ENCODE measurements around the gene FOXB1.

The FOXB1 gene

GRCh38 chr15:60004009-60004845 is at the start of gene FOXB1:
Gene FOXB1 (plus strand): TSS chr15:60004311. CDS start chr15:60004964, 653 bp downstream.
- no peak for DNase-seq (ENCODE audit: low read depth)
- no peak within 1 kb of the TSS for H3K4me3 ChIP-seq (ENCODE audit: control insufficient read depth, low read depth, low read length)
- no peak for TF ChIP-seq CTCF (IDR thresholded peaks at IDR 0.05; ENCODE audit: control insufficient read depth, insufficient read depth, low read depth, low read length, missing control alignments)

- DNase-seq (ENCODE audit: low read depth): no peak
- H3K4me3 ChIP-seq (ENCODE audit: control insufficient read depth, low read depth, low read length): no peak overlapping the region
- TF ChIP-seq CTCF (IDR thresholded peaks at IDR 0.05; ENCODE audit: control insufficient read depth, insufficient read depth, low read depth, low read length, missing control alignments): no peak
These were observed 45.8 kb upstream of the FOXB1 start for GRCh38 chr15:59958288-59958687.

GRCh38 chr15:59960318-59960717 is 43.8 kb upstream of the FOXB1 start:
- no peak overlapping the region for H3K4me3 ChIP-seq (ENCODE audit: control insufficient read depth, low read depth, low read length)
- no peak for DNase-seq (ENCODE audit: low read depth)
- no peak for TF ChIP-seq CTCF (IDR thresholded peaks at IDR 0.05; ENCODE audit: control insufficient read depth, insufficient read depth, low read depth, low read length, missing control alignments)

DNA sequence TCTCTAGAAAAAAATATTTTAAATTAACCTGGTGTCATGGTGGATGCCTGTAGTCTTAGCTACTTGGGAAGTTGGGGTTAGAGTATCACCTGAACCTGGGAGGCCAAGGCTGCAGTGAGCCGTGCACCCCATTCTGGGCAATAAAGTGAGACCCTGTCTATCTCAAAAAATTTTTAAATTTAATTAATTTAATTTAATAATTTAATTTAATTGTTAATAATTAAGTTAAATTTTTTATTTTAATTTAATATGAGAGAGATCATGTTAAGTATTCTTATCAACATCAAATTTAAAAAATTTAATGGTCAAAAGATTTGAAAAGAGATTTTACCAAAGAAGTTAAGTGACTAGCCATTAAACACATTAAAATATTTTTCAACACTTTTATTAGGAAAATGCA is 40.8 kb upstream of the FOXB1 start:
- DNase-seq (ENCODE audit: low read depth): no peak
- H3K4me3 ChIP-seq (ENCODE audit: control insufficient read depth, low read depth, low read length): no peak overlapping the region
- no peak for TF ChIP-seq CTCF (IDR thresholded peaks at IDR 0.05; ENCODE audit: control insufficient read depth, insufficient read depth, low read depth, low read length, missing control alignments)

DNA sequence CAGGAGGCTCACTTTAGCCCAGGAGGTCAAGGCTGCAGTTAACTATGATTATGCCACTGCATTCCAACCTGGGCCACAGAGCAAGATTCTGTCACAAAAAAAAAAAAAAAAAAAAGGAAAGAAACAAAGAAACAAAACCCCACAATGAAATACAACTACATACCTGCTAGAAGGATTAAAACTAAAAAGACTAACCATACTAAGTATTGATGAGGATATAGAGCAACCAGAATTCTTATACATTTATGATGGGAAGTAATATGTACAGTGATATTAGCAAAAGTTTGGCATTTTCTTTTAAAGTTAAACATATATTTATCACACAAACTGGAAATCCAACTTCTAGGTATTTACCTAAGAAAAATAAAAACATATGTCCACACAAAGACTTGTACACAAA is 40.2 kb upstream of the FOXB1 start:
- no peak for TF ChIP-seq CTCF (IDR thresholded peaks at IDR 0.05; ENCODE audit: control insufficient read depth, insufficient read depth, low read depth, low read length, missing control alignments)
- no peak for DNase-seq (ENCODE audit: low read depth)
- H3K4me3 ChIP-seq (ENCODE audit: control insufficient read depth, low read depth, low read length): no peak overlapping the region

DNA sequence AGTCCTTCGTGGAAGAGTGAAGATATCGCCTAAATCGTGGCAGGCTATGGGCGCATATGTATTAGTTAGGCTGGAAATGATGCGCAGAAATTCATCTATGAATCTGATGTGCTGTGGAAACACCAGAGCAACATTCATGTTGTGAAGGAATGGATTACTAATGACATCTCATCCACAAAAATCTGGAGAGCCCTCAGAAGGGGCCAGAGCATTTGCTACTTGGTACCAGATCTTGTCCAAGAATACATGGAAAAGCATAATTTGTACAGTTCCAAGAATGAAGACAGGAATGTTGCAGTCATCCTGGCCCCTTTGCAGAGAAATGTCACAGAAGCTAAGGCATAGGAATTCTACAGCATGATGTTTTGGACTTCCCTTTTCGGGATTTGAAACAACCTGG is 38.4 kb upstream of the FOXB1 start:
- no peak for DNase-seq (ENCODE audit: low read depth)
- no peak overlapping the region for H3K4me3 ChIP-seq (ENCODE audit: control insufficient read depth, low read depth, low read length)
- no peak for TF ChIP-seq CTCF (IDR thresholded peaks at IDR 0.05; ENCODE audit: control insufficient read depth, insufficient read depth, low read depth, low read length, missing control alignments)

Measured in AG09309 (cell line).